Pulmonary artery endothelial cell (primary cell): Measurements from ENCODE around the gene HLA-DOA. TPM values are rescaled to one million over a fixed set of nuclear protein-coding genes. Genes with fewer than 3 reads are reported as not detected.

Experiments
- DNase-seq: peaks from one replicate; pipeline ENCODE4 v3.0.0-alpha.2; 2011; ENCODE audit warnings: low read depth, low spot score
- total RNA-seq: library from RNA; depleted of rRNA; stranded (reverse); fragments of >200 nt; gene quantifications from 2 replicates; pipeline ENCODE4 v1.2.3, GENCODE V29; 2014

The HLA-DOA gene
- total RNA-seq, 1 donor from 2014 or later, result not detected

GRCh38 chr6:33017018-33017417 lies 7.6 kb upstream of the HLA-DOA start:
- no peak for DNase-seq

- DNase-seq, result no peak
Measured at GRCh38 chr6:33015798-33016197, 6.4 kb upstream of the HLA-DOA start.

GRCh38 chr6:33014841-33015634 lies 5.6 kb upstream of the HLA-DOA start:
- peak; percentile 60 for DNase-seq

DNA sequence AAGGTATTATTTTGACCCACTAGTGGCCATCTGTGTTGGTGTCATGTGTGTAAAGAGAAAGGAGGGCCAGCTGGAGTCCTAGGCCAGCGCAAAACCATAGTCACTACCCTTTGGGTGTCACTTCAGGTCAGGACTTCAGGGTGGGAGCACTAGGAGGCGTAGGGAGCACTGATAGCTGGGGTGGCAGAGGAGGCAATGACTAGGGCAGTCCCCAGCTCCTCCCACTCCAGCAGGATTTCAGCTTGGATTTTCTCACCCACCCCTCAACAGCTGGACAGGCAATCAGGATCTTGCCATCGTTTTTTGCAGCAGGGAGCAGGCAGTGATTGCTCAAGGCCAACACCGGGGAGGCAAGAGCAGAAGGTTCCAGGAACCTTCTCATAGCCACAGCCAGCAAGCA lies 4.2 kb upstream of the HLA-DOA start:
- DNase-seq, result no peak

GRCh38 chr6:33010356-33010755 lies 965 bp upstream of the HLA-DOA start:
- DNase-seq, result no peak

GRCh38 chr6:33007831-33008400 lies 1.5 kb downstream of the HLA-DOA start:
- DNase-seq, result no peak

DNA sequence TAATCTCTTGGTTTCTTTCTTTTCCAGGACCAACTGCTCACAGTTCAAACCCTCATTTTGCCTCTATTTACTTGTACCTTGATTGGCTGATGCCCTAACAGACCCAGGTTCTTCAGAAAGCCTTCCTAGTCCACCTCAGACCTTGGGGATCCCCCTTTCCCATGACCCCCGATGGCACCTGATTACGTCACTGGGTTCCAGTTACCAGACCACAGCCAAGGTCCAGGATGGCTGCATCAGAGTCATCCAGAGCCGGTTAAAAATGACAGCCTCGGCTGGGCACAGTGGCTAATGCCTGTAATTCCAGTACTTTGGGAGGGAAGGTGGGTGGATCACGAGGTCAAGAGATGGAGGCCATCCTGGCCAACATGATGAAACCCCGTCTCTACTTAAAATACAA lies 4.5 kb downstream of the HLA-DOA start:
- DNase-seq, result no peak

DNA sequence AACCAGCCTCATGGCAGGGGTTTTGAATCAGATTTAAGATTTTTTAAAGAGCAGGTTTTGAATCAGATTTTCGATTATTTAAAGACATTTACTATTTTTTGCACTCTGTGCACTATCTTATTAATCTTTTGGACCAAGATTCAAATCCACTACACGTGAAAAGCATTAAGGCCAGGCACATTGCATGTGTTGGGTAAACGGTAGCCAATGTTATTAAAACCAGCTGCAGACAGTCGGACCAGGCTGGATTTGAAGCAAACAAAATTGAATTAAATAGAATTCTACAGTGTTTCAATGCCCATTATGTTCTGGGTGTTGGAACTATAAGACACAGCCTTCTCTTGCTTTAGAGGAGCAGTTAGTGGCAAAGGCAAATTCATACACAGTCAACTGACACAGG lies 7.7 kb downstream of the HLA-DOA start:
- DNase-seq, result no peak

DNA sequence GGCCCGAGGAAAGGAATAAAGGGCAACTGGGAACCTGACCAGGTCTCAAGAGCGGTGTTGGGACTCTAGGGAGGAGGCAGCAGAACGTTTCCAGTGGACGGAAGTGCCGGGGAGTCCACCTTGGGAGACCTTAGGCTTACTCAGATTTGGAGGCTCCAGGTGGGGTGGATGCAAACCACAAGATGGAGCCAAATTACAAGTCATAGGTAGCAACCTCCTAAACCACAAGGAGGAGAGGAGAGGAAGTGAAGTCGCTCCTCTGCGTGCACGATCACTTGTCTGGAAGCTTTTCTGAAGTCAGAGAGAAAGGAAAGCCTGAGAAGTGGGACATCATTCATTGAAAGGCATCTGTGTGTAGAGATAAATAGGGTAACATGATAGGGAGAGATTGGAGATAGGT lies 9.3 kb downstream of the HLA-DOA start:
- DNase-seq, result no peak

DNA sequence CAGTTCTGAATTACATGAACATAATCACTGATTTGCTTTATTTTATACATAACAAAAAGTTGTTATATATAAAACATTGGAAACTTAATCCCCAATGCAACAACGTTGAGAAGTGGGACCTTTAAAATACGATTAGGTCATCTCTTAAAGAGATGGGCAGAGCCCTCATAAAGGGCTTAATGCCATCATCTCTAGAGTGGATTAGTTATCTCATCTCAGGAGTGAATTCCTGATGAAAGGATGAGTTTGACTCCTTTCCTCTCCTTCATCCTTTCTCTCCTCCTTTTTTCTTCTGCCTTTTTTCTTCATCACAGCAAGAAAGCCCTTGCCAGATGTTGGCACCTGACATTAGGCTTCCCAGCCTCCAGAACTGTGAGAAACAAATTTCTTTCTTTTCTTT lies 13.9 kb downstream of the HLA-DOA start:
- no peak for DNase-seq

- DNase-seq, result no peak
Measured at GRCh38 chr6:32993363-32993973, 15.9 kb downstream of the HLA-DOA start.

DNA sequence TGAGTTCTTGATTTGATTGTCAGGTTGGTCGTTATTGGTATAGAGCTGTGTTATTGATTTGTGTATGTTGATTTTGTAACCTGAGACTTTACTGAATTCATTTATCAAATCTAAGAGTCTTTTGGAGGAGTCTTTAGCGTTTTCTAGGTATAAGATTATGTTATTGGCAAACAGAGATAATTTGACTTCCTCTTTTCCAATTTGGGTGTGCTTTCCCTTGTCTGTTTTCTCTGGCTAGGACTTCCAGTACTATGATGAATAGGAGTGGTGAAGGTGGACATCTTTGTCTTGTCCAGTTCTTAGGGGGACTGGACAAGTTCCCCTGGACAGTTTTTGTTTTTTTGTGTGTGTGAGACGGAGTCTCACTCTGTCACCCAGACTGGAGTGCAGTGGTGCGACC lies 17.4 kb downstream of the HLA-DOA start:
- DNase-seq, result no peak

DNA sequence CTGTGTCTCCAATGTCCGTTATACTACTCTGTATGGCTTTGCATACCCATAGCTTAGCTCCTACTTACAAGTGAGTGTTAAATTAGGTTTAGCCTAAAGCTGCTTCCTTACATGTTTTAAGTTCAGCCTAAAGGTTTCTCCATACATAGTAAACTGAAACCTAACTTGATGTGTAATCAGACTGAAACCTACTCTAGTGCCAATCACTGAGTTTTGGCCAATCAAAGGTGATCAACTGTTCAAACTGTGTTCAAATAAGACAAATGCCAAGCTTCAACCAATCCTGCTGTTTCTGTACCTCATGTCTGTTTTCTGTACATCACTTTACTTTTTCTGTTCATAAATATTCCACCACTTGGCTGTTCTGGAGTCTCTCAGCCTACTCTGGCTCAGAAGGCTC lies 20.0 kb downstream of the HLA-DOA start:
- no peak for DNase-seq

DNA sequence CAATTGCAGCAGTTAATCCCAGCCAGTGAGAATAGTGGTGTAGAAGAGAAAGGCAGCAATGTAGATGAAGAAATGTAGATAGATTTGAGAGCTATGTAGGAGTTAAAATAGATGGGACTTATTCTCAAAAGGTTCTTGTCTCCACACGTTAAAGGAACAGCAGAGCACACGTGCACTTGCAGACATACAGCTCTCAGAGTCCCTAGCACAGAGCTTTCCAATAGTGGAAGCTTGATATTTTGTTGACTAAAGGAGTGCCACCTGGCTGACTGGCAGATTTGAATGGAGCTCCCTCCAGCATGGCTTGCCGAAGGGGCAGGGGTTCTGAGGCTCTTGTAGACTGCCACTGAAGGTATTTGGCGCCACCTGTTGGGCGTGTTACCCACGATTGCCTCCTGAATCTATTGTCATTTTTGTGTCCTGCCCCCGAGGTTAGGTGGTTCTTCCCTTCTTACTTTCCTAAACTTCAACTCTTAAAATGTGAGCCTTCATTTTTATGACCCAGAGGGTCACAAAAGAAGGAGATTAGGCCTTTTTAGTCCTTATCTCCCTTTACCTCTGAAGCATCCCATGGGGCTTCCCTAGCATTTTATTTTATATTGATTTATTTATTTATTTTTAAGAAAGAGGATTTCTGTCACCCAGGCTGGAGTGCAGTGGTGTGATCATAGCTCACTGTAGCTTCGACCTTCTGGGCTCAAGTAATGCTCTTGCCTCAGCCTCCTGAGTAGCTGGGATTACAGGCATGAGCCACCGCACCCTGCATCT lies 24.6 kb downstream of the HLA-DOA start:
- DNase-seq, result peak; percentile 67

- no peak for DNase-seq
Measured at GRCh38 chr6:32983964-32984621, 25.3 kb downstream of the HLA-DOA start.

- no peak for DNase-seq
Measured at GRCh38 chr6:32983493-32983848, 25.9 kb downstream of the HLA-DOA start.

DNA sequence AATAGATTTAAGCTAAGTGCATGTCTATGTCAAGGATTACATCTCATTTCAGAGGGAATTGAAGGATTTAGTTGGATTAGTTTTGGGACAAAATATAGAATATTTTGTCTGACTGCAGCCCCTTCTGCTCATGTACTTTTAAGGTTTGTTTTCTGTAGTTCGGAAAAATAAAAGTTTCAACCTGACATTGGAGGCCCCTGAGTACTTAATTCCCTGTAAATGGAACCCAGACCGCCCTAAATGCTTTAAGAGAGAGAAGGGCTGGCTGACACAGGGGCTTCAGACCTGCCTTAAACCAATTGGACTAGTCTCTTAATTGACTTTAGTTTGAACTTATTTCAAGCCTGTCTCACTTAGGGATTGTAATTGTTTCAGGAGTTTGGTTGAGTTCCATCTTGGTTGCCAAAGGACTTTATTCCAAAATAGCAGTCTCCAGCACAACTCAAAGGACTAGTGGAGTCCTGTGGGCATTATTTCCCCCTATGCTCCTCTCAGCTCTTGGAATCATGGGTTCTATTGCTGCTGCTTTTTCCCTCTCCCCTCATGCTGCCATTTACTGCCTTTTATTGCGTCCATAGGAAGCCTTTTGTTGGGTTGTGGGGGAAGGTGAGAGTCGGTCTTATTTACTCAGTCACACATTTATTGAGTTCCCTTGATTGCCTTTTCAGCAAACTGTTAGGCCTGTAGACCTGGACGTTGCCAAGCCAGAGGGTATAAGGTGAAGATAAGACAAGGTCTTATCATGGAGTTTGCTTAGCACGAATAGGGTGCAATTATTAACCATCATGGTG lies 26.5 kb downstream of the HLA-DOA start:
- no peak for DNase-seq

- no peak for DNase-seq
Measured at GRCh38 chr6:32982084-32982701, 27.2 kb downstream of the HLA-DOA start.

DNA sequence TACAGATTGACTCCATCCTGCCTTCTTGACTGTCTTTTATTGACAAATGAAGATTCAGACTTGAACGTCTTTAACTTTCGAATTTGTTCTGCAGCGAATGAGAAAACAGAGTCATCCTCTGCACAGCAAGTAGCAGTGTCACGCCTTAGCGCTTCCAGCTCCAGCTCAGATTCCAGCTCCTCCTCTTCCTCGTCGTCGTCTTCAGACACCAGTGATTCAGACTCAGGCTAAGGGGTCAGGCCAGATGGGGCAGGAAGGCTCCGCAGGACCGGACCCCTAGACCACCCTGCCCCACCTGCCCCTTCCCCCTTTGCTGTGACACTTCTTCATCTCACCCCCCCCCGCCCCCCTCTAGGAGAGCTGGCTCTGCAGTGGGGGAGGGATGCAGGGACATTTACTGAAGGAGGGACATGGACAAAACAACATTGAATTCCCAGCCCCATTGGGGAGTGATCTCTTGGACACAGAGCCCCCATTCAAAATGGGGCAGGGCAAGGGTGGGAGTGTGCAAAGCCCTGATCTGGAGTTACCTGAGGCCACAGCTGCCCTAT lies 28.8 kb downstream of the HLA-DOA start:
- DNase-seq, result no peak
